Measurements from ENCODE around the gene REC8. TPM values are rescaled to one million over a fixed set of nuclear protein-coding genes. Genes with fewer than 3 reads are reported as not detected.

REC8 gene
- 1.3 and 4.8 TPM in 2 replicates for total RNA-seq (2014; rRNA removed; shearing (Covaris generic))

- DNase-seq (ENCODE audit: low read depth): no peak
These were observed at the start of gene REC8 for GRCh38 chr14:24171422-24172260. TSS of gene REC8 (plus strand) at chr14:24172080. CDS start at chr14:24172553, 473 bp downstream.

DNA sequence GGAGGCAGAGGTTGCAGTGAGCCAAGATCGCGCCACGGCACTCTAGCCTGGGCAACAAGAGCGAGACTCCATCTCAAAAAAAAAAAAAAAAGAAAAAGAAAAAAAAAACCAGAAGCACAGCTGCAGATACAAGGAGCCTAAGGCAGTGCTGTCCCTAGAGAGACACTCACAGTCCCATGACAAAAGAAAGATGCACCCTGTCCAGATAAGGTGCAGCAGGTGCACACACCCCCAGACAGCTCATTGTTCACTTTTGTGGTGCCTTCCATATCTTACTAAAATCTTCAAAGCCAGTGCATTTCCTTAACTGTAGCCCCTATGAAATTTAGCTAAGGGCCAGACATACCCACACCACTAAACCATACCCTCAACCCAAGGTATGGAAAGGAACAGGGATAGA, 49.5 kb upstream of the REC8 start:
- no peak for DNase-seq (ENCODE audit: low read depth)

DNA sequence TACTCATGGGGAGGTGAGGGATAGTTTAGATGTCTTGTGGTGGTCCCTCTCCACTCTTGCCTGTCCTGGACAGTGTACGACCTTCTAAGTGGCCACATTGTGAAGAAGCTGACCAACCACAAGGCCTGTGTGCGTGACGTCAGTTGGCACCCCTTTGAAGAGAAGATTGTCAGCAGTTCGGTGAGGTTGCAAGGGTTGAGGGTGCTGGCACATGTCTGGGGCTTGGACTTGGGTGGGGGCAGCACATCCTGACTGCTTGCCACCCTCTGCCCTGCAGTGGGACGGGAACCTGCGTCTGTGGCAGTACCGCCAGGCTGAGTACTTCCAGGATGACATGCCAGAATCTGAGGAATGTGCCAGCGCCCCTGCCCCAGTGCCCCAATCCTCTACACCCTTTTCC, 49.0 kb upstream of the REC8 start:
- no peak for DNase-seq (ENCODE audit: low read depth)

GRCh38 chr14:24123424-24124417, 48.2 kb upstream of the REC8 start:
- DNase-seq (ENCODE audit: low read depth): no peak

GRCh38 chr14:24126939-24127338, 44.9 kb upstream of the REC8 start:
- no peak for DNase-seq (ENCODE audit: low read depth)

- no peak for DNase-seq (ENCODE audit: low read depth)
These were observed 44.2 kb upstream of the REC8 start for GRCh38 chr14:24127673-24128072.

DNA sequence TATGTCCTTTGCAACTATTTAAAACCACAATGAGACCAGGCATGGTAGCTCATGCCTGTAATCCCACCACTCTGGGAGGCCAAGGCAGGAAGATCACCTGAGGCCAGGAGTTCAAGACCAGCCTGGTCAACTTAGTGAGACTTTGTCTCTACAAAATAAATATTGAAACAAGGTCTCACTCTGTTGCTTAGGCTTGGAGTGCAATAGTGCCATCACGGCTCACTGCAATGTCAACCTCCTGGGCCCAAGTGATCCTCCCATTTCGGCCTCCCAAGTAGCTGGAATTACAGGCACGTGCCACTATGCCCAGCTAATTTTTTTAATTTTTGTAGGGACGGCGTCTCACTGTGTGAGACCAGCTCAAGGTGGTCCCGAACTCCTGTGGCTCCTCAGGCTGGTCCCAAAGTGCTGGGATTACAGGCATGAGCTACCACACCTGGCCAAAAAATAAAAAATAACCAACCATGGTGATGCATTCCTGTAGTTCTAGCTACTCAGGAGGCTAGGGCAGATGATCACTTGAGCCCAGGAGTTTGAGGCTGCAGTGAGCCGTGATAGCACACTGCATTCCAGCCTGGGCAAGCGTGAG, 42.4 kb upstream of the REC8 start:
- DNase-seq (ENCODE audit: low read depth): no peak

DNA sequence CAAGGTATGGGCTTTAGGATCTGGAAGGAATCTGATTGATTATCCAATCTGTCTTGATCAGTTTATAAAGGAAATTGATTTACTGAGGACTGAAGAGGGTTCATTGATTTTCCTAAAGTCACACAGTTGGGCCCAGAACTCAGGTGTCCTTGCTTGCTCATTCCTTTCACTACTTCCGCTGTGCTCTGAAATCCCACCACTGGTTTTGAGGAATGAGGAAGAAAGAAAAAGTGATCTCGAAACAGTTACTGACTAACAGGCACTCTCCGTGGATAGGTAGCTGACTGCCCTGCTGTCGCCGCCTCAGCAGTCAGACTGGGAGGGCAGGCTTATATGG, 41.5 kb upstream of the REC8 start, which contains the start of gene FITM1:
FITM1 (plus strand) TSS at position 280 of the 337 bp plus-strand sequence. CDS start 905 bp downstream, outside the sequence.
- no peak for DNase-seq (ENCODE audit: low read depth)

- DNase-seq (ENCODE audit: low read depth): no peak
These were observed 40.9 kb upstream of the REC8 start for GRCh38 chr14:24130717-24131548.

GRCh38 chr14:24131549-24131966, 40.3 kb upstream of the REC8 start:
- no peak for DNase-seq (ENCODE audit: low read depth)

DNA sequence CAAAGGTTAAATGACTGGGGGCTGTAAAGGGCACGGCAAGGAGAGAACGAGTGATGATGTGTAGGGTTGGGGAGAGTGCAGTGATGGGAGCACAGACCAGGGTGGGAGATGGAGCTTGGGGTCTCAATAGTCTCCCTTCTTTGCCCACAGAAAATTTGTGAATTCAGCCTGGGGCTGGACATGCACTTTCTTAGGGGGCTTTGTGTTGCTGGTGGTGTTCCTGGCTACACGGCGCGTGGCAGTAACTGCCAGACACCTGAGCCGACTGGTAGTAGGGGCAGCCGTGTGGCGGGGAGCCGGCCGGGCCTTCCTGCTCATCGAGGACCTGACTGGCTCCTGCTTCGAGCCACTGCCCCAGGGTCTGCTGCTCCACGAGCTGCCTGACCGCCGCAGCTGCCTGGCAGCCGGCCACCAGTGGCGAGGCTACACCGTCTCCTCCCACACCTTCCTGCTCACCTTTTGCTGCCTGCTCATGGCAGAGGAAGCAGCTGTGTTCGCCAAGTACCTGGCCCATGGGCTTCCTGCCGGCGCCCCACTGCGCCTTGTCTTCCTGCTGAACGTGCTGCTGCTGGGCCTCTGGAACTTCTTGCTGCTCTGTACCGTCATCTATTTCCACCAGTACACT, 39.7 kb upstream of the REC8 start:
- DNase-seq (ENCODE audit: low read depth): no peak

DNA sequence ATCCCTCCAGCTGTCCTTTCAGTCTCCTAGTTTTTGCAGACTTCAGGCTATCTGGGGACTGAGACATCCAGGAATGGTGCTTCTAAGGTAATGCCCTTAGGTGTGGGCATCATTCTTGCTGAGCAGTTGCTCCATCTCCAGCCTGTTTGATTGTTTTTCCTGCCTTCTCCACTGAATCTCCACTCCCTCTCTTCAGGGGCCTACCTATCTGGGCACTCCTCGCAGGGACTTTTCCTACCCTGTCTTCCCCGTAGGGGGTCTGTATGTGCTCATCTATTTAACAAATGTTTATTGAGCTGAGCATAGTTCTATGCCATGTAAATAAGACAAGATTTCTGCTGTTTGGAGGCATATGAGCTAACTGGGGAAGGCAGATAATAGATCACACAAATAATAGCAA, 38.9 kb upstream of the REC8 start:
- no peak for DNase-seq (ENCODE audit: low read depth)

DNA sequence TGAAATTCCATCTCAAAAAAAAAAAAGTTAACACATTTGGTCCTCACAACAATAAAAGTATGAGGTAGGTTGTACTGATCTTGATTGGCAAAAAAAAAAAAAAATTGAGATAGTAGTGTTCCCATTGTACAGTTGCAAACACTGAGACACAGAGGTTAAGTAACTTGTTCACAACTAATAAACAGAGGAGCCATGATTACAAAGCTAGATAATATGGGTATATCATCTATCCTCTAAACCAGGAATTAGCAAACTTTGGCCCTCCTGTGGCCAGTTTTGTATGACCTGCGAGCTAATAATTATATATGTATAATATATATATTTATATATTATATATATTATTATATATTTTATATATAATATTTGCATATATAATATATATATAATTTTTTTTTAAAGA, 38.1 kb upstream of the REC8 start:
- no peak for DNase-seq (ENCODE audit: low read depth)

DNA sequence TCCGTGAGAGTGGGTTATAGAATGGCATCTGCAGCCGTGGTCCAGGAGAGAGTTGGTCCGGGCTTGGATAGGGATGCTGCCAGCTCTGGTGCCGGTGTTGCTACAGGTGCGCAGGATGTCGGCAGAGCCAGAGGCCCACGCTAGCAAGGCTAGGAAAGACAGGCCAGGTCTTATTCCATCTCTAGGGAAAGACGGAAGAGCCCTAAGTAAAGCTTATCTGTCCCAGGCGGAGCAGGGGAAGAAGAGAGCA, 36.4 kb upstream of the REC8 start:
- no peak for DNase-seq (ENCODE audit: low read depth)

- DNase-seq (ENCODE audit: low read depth): peak; percentile 81
These were observed 35.8 kb upstream of the REC8 start, which contains the start of gene PSME1 for GRCh38 chr14:24135834-24136683. TSS of gene PSME1 (plus strand) at chr14:24136194. CDS start at chr14:24136263, 69 bp downstream.

GRCh38 chr14:24136684-24137528, 35.0 kb upstream of the REC8 start:
- no peak for DNase-seq (ENCODE audit: low read depth)

GRCh38 chr14:24137529-24138395, 34.1 kb upstream of the REC8 start:
- DNase-seq (ENCODE audit: low read depth): no peak

All from M059J (cell line).